NCI-H1092 (cell line): Measurements from ENCODE around the gene CLEC5A.
A peak's percentile ranks its signal among the peaks of the same experiment; 100 is the strongest.
"Not testable (repeated sequence)": the region's sequence is repeated elsewhere in the genome, so short reads cannot be mapped to it uniquely, and the experiment has no call there.

ENCODE experiments used
- DNase-seq: peaks from one replicate; lab custom pipeline; 2025; lab: John Stamatoyannopoulos, UW

Gene CLEC5A

DNA sequence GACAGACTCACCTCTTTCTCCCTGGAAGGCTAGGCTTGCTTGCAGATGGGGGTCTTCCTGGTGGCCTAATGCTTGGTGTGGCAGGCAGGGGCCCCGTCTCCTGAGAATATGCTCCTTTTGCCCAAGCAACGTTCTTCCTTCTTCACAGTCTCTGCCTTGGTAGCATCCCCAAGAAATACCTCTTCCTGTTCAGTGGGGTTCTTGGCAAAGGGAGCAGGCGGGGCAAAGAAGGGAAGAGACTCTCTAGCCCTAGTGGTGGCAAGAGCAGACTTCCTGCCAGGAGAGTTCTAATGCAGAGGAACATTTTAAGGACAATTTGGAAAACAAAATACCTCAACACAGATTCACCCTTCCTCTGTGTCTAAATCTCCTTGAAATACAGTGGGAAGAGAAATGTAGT, at the start of gene CLEC5A:
CLEC5A (minus strand) TSS at position 179 of the 400 bp plus-strand sequence. CDS start 682 bp downstream, outside the sequence.
- DNase-seq: no peak

DNA sequence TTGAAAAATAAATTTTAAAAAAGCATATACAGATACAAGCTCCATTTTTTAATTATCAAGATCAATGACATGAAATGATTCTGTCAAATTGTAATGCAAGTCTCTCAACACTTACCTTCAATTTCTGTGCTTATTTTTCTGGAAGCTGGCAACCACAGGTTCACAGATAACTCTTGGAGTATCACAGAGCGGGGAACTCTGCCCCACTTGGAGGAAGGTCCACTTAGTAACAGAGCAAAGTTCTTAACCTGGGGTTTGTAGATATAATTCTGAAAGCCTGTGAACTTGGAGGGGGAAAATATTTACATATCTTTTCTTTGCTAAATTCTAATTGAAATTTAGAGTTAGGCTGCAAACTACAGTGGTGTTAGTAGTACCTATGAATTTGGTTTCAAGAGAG, 46.6 kb upstream of the CLEC5A start:
- no peak for DNase-seq

DNA sequence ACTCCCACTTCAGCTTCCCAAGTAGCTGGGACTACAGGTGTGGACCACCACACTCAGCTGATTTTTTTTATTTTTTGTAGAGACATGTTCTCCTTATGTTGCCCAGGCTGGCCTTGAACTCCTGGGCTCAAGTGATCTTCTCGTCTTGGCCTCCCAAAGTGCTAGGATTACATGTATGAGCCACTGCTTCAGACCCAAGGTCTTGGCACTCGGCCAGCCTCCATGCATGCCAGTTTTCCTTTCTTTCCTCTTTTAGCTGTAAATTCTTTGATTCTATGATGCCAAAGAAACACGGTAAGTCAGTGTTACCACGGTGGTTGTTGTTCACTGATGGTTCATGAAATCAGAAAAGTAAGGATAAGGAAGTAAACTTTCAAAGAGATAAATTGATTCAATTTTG, 45.9 kb upstream of the CLEC5A start:
- DNase-seq: no peak

DNA sequence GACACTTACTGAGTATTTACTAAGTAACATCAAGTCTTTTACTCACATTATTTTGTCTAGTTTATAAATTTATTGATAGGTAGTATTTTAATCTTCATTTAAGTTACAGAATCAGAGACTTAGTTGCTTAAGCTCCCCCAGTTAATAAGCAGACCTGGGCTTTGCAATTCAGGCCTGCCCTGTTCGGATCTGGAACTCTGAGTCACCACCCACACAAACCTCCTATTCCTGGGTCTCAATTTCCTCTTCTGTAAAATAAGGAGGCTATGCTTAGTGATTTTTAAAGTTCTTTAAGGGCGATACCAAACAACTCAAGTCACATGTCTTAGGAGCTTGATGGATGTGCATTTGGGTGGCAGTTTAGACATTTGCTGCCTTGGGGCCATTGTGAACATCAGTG, 45.4 kb upstream of the CLEC5A start:
- DNase-seq: no peak

DNA sequence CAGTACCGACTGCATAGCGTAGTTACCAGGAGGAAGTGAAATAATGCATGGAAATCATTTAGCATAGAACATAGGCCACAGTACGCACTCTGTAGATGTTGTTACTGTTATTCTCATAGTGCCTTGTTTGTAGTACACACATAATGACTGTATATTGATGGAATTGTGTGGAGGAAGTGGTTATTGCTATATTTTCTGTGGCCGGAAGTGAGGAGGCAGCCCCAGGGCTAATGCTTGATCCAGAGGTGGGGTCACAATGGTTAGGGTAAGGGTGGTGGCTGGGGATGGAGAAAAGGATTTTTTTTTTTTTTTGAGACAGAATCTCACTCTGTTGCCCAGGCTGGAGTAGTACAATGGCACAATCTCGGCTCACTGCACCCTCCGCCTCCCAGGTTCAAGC, 44.4 kb upstream of the CLEC5A start:
- DNase-seq: no peak

DNA sequence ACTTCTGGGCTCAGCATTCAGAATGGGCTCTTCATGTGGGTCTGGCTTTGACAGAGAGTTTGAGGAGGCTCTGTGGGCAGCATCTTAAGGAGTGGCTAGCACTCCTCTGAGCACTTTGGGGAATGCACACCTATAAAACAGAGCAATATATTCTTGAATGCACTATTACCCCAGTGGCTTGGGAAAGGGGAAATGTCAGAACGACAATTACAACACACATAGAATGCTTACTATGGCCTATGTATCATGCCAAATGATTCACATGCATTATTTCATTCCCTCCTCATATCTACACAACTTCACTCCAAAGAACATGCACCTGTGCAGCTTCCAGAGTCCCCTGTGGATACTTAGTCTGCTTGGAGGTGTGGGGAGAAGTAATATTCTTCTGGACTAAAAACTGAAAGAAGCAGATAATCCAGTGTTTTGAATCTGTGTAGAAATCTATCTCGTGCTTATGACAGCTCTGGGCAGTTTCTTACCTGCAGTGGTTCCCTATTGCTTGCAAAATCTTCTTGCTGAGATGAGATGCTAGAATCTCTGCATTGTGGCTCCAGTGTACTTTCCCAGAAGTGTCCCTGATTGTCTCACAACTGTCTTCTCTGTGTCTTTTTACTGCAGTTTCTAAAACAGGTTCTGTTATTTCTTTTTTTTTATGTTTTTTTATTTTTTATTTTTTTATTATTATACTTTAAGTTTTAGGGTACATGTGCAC, 43.4 kb upstream of the CLEC5A start:
- DNase-seq: no peak

DNA sequence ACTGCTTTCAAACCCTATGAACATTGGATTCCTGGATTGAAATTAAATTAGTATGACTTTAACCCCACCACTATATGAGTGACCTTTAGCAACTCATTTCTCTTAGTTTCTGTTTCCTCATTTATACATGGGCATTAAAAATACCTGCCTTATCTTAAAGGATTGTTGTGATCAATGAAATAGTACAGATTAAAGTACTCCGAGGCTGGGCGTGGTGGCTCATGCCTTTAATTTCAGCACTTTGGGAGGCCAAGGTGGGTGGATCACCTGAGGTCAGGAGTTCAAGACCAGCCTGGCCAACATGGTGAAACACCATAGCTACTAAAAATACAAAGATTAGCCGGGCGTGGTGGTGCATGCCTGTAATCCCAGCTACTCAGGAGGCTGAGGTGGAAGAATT, 41.0 kb upstream of the CLEC5A start:
- DNase-seq: not testable (repeated sequence)

DNA sequence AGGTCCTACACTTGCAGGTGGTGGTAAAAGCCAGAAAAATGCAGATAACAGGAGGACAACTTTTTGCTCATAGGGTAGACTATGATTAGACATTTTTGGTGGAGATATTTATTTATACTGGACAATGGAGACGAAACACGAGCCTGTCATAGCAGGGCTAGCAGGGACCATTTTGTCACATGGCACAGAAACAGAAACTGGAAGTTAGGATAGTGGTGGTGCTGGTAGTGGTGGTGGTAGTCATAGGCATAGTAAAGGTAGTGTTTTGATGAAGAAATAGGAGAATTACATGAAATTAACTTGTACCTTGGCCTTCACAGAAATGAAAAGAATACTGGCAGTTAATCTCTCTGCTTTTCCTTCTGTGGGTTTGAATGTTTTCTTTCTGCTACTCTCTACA, 40.1 kb upstream of the CLEC5A start:
- DNase-seq: no peak

DNA sequence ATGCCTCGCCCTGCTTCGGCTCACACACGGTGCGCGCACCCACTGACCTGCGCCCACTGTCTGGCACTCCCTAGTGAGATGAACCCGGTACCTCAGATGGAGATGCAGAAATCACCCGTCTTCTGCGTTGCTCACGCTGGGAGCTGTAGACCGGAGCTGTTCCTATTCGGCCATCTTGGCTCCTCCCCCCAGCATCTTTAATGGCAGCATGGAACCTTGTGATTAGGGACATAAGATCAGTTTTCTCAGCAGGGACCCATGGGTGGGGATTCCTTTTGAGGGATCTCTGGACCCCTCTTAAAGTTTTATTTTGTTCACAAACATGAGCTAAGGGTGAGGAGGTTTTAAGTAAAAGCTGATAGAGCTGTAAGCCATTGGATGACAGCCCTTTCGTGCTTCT, 39.2 kb upstream of the CLEC5A start:
- not testable (repeated sequence) for DNase-seq

DNA sequence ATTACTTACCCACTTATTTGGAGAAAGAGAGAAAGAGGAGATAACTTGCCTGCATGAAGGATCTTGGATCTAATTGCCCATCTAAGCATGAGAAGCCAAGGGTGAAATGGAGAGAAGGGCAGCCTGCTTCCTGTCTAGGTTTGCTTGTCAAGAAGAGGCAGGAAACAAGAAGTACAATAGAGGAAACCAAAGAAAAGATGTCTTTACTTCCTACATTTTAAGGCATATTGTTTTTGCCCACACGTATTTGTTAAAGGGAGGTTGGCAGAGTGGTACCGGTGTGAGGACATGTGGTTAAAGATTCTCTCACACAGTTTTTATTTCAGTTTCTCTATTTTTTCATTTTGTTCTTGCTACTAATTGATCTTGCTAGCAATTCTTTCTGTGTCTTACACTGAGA, 32.8 kb upstream of the CLEC5A start:
- no peak for DNase-seq

DNA sequence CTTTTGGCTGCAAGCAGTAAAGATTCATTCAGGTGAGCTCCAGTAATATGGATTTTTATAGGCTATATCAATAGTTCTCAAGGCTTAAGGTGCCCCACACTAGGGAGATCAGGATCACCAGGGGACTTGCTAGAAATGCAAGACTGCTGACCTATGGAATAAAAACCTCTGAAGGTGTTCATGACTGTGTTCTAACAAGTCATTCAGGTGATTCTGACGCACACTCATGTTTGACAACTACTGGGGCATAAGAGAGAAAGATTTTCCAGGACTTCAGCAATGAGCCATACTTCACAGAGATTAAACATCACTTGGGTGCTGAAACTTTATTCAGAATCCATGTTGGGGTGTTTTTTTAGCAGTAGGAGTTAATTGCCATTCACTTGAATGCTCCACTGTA, 31.6 kb upstream of the CLEC5A start:
- no peak for DNase-seq

DNA sequence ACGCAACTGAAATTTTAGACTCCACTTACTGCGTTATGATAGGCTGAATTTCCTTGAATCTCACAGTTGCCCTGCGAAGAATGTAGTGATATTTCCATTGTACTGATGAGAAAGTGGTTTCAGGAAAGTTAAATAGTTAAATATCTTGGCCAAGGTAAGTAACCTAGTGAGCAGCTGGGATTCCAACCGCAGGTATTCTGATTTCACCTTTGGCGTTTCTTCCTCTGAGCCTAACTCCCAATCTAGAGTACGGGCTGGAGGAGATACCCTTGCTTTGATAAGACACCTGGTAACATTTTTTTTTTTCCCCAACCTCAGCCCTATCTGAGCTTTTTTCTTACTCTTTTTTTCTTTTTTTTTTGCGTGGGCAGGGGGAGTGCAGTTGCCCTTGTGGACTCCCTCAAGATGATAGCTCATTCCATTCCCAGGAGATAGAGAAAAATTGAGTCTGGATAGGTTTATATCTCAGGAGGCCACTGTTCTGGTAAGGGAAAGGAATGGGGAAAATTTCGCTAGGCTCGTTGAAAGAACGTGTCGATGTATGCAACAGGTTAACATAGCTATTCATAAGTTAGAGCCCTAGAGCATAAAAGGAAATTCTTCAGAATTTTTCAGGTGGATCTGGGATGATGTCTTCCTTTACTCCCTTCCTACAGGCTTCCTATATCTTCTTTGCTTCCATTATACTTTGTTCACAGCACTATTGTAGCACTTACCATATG, 29.9 kb upstream of the CLEC5A start:
- DNase-seq: no peak

DNA sequence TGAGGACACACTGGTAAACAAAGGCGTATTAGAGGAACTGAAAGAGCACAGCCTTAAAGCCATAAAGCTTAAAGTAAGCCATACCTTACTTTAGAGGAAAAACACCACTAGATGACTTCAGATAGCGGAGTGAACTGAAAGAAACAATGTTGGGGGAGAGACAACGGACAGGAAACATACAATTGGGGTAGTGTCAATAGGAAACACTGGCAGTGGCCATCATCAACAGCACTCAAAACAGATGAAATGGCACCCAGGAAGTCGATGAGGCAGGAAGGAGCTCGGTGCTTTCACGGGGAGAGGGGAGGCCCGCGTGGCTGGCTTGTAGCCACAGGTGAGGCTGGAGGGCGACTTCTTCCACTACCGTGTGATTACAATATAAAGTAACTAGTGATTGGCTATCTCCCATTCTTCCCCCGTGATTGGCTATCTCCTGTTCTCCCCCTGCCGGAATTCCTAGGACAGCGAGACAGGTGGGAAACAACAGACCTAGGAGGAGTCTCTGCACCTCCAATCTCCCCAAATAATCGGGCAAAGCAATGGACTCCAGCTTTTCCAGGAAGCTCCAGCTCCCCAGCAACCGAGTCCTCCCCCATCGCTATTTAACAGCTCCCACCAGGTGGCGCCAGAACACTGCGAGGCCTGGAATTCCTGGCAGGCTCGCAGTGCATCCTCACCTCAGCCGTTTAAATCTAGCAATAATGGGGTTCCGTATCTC, 29.2 kb upstream of the CLEC5A start:
- DNase-seq: peak; percentile 77

DNA sequence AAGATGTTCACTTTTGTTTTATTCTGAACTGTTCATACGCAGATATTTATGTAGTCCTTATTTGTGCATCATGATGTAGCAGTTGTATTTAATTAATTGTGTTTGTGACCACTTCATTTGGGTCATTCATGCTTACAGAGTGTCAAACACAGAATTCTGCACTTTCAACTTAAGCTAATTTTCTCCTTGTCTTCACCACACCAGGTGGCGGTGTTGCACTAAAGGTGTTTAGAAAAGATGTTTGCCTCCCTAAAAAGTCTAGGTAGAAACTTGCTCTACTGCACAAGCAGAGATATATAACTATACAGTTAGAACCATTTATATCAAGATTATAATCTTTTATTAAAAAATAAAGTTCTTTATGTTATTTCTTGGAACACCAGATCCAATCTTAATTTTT, 28.1 kb upstream of the CLEC5A start:
- DNase-seq: peak; percentile 31

DNA sequence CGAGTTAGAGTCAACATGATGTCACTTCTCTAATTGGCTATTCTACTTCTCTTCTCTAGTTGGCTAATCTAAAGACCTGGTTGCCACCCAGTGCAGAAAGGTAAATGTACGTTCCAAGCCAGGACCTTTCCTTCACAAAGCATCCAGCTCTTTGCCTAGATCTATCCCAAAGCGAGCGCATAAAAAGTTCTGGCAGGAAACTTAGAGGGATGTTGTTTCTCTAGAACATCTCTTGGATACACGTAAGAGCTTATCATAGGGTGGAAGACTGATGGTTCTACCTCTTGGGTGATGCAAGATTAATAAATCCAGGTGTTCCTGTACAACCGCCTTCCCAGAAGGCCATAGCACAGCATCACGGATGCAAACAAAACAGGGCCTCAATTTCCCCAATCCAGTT, 26.9 kb upstream of the CLEC5A start, which contains the start of gene TAS2R38:
TAS2R38 (minus strand) TSS at position 101 of the 400 bp plus-strand sequence; CDS start at position 17, 84 bp downstream.
- no peak for DNase-seq

DNA sequence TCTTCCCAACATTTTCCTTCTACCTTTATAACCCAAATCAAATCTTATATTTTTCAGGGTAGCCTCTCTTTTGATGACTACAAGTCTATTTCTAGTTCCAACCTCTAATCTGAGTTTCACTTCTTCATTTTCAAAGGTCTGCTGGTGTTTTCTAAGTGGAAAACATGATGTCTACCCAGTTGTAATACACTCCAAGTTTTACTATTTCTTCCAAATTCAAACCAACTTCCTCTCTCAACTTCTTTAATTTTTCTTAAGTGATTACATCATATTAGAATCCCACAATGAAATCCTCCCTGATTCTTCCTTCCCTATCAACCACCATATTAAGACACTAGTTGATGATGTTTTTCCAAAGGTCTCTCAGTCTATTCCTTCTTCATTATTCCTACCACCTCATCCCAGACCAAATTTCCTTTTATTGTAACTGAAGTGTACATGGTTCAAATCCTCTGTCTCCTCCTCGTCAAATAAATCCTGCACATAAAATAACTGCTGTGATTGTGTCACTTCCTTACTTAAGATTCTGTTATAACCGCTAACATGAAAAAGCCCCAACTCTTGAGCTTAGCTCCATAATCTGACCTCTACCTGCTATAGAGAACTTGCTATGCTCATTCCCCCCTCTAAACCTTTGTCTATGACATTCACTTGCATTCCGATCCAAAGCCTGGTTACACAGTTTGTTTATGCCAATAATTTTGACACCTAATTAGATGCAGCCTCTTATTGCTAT, 14.1 kb upstream of the CLEC5A start:
- no peak for DNase-seq

DNA sequence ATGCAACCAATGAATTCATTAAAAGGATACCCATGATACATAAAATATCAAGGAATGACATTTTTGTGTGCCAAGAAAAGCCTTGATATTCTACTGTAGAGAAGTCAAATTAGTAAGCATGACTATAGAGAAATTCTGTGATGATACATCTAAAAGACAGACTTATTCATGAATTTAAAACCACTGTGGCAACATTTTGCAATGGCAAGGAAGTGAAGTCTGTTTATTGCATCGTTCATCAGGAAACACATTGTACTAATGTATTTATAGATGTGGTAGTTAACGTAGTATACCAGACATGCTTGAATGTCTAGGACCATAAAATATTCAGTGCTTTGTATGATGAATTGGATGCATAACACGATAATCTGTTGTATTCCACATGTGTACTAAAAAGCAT, 9.3 kb upstream of the CLEC5A start:
- DNase-seq: no peak

DNA sequence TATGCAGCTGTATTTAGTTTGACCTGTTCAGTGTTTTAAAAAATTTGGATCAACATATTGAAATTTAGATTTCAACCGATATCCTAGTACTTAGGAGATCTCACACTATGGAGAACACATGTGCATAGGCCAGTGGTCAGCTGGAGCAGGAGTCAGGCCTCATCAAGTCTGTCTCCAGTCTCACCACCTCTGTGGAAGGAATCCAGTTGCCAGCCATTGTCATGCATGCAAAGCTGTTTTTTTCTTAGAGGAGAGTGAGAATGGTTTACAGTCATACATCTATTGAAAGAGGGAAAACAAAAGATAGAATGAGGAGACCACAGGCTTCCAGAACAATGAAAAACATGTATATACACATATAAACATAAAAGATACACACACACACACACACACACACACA, 7.6 kb upstream of the CLEC5A start:
- DNase-seq: no peak

DNA sequence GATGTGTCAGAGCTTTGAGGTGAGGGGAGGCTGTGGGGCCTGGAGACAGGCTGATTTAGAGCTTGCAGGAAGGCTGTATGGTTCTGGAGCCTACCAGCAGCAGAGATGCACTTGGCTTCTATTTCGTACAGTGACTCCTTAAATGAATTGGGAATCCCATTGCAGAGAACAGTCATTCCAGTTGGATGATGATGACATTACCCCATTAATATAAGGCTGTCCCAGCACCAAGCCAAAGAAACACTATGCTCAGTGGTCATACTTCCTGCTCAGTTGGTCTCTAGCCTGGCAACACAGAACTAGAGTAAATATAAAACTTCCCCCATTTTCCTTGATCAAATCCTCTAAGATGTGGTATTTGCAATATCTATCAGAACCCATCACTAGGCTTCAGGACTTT, 5.7 kb upstream of the CLEC5A start:
- no peak for DNase-seq

DNA sequence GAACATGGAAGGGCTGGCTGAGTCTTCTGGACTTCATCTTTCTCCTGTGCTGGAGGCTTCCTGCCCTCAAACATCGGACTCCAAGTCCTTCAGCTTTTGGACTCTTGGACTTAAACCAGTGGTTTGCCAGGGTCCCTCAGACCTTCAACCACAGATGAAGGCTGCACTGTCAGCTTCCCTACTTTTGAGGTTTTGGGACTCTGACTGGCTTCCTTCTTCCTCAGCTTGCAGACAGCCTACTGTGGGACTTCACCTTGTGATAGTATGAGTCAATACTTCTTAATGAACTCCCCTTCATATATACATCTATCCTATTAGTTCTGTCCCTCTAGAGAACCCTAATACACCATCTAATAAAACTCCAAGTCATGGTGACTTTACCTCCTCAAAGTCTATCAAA, 4.0 kb upstream of the CLEC5A start:
- DNase-seq: no peak

DNA sequence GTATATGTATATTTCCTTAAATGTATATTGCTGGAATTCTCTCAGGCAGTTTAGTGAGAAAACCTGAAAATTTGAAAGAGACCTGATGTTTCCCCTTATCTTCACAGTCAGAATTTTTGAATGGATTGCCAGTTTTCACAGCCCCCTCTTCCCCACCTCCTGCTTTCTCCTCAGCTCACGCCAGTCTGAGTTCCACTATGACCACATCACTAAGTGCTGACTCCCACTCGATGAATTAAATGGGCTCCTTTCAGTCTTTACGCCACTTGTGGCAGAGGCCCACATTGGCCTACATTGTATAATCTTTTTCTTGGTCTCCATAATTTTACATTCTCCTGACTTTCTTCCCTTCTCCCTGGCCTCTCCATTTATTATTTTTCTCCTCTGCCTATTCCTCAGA, 3.1 kb upstream of the CLEC5A start:
- no peak for DNase-seq

DNA sequence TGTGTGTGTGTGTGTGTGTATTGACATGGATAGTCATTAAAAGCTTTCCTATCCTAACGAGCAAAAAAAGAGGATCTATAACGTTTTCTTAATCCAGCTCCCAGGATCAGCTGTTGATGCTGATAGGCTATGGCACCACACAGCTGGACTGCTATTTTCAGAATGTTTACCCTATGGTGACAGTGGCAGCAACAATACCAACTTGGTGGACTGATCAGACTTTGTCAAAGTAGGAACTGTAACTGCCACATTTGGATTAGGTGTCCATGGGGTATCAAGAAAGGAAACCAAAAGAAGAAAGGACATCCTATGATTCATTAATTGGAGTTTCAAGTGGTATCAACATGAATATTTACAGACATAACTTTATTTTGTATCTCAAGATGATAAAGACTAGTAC, 2.7 kb upstream of the CLEC5A start:
- no peak for DNase-seq
